ENCODE data around the gene WWC2.
A peak's percentile ranks its signal among the peaks of the same experiment; 100 is the strongest.
"Not testable (repeated sequence)": the region's sequence is repeated elsewhere in the genome, so short reads cannot be mapped to it uniquely, and the experiment has no call there.

WWC2 gene

DNA sequence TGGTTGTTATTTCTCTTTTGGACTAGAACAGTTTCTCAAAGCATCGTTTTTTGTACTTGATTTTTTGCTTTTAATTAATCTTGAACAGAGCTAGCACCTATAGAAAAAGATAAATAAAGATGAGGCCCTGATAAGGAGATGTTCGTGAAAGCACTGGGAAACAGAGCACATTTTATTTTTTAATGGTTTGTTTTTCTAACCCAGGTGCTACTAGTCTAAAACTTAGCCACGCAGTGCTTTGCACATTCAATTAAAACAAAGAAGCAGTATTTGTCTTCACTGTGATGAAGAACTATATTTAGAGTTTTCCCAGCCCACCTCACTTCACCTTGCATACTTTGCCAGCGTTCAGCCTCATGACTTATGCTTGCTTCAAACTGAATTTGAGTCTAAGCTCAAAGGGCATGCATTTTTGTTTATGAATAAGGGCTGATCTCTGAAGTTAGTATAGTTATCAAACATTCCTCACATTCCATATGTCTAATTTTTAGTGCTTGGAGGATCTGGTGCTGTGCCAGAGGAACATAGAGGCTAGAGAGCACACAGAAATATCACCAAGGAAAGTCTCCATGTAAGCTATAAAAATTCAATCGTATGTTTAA lies 76.7 kb downstream of the WWC2 start:
- no peak for DNase-seq

DNA sequence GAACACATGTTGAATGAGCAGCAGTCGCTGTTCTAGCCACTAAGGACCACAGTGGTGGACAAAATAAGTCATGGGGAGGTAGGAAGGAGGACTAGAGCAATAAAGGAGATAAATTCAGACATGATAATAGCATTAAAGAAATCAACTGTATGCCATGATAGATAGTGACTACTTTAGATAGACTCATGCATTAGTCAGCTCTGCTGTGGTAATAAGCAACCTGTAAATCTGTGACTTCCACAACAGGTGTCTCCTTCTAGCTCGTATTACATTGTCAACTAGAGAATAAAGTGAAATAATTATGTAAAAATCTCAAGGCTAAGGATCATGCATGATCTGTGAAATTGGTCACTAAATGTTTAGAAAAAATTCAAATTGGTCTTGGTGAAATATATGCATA lies 77.9 kb downstream of the WWC2 start:
- DNase-seq, result no peak

- no peak for DNase-seq
Observed at GRCh38 chr4:183178201-183178600, 79.1 kb downstream of the WWC2 start.

GRCh38 chr4:183180096-183180495 lies 81.0 kb downstream of the WWC2 start:
- DNase-seq, result no peak

- DNase-seq, result no peak
Observed at GRCh38 chr4:183180621-183181020, 81.6 kb downstream of the WWC2 start.

DNA sequence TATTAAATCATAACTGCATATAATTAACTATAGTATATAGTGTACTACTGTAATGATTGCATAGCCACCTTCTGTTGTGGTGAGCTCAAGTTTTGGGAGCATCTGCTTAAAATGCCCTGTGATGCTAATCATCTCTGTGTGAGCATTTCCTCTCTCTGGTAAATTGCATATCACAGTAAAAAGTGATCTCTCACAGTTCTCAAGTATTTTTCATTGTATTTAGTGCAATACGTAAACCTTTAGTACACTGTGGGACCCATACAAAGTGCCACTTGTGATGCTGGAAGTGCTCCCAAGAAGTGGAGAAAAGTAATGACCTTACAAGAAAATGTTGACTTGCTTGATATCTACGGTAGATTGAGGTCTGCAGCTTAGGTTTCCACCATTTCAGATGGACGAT lies 82.0 kb downstream of the WWC2 start:
- no peak for DNase-seq

DNA sequence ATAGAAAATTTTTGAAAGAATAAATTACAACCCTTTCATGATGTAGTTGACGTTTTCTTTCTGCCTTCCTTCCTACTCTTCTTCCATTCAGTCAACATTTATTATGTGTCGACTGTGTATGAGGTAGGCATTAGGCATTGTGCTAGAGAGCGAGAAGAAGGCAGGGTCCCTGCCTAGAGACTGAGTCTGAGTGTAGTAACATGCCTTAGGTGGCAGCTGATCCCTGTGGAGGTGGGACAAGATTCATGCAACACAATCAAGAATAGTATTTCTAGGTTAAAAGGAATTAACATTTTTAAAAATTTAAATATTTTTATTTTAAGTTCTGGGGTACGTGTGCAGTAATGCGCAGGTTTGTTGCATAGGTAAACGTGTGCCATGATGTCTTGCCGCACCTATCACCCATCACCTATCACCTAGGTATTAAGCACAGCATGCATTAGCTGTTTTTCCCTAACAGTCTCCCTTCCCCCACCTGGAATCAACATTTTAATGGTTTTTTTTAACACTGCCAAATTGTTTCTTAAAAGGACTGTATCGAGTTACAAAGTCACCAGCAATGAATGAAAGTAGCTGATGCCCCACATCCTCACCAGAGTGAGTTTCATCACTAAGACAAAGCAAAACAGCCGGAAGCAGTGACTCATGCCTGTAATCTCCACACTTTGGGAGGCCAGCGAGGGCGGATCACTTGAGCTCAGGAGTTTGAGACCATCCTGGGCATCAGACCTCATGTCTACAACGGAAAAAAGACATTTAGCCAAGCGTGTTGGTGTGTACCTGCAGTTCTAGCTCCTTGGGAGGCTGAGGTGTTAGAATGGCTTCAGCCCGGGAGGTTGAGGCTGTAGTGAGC lies 84.0 kb downstream of the WWC2 start:
- DNase-seq, result peak; percentile 28

DNA sequence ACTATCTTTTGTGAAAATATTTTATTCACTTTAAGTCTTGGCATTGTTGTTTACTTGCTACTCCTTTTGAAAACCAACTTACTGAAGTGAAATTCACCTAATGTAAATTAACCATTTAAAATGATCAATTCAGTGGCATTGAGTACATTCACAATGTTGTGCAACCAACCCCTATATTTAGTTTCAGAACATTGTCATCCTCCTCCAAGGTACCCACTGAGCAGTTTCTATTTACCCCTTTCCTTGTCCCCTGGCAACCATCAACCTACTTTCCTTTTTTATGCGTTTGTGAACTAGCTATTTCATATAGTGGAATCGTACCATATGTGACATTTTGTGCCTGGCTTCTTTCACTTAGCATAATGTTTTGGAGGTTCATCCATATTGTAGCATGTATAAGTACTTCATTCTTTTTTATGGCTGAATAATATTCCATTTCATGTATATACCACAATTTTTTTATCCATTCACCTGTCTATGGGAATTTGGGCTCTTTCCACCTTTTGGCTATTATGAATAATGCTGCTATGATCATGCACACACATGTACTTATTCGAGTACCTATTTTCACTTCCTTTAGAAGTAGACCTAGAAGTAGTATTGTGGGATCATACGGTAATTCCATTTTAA lies 85.0 kb downstream of the WWC2 start:
- no peak for DNase-seq

DNA sequence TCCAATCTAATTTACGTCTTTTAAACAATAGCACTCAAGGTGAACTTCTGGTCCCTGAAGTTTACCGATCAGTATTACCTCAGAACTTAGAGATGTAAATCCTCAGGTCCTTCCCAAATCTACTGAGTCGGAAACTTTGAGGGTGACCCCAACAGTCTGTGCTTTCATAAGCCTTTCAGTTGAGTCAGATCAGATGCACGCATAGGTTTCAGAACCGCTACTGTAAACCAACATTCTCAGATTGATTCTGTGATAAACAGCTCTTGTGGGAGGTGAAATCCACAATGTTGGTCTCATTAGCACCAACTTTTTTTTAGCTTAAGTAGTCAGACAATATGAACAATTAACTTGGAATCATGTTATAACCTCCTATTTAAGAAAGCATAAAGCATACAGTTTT lies 86.0 kb downstream of the WWC2 start:
- DNase-seq, result no peak

GRCh38 chr4:183185559-183185958 lies 86.5 kb downstream of the WWC2 start:
- no peak for DNase-seq

- DNase-seq, result no peak
Observed at GRCh38 chr4:183186813-183187212, 87.8 kb downstream of the WWC2 start.

DNA sequence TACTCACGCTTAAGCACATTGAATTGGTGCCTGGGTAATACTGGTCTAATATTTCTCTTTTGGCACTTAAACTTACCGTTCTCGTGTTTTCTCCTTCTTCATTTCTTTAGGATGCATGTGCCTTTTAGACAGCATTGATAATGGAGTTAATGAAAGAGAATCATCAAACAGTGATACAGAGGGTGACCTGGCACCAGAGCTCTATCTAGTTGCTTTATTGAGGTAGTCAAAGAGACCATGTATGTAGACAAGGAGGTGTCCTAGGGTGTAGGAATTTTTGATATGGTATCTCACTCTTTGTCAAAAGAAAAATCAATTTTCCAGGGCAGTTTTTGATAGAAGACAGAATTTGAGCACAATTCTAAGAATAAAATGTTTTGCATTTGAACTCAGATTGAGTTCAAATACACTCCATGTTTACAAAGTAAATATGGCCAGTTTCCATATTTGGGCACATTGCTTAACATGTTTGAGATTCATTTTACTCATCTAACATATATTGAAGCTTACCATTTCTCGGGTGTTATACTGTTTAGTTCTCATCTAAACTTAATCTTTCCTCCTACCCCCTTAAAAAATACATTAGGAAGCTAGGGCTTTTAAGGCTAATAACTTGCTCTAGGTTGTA lies 92.0 kb downstream of the WWC2 start:
- DNase-seq, result no peak

- no peak for DNase-seq
Observed at GRCh38 chr4:183191630-183192029, 92.6 kb downstream of the WWC2 start.

DNA sequence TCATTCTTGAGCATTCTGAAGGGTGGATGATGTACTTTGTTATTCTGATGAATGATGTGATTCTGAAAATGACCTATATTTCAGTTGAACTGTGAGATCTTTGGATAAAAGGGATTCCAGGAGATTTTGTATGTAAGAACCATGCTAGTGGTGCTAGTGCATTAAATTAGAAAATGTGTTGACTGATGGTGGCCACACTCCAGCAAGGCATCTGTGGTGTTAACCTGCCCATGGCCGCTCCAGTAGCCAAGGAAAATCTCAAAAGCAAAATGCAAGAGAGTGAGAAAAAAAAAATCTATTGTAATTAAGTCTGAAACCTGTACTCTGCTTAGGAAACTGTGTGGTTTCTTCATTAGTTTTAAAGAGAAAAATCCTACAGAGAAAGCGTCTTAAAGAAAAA lies 93.5 kb downstream of the WWC2 start:
- no peak for DNase-seq

DNA sequence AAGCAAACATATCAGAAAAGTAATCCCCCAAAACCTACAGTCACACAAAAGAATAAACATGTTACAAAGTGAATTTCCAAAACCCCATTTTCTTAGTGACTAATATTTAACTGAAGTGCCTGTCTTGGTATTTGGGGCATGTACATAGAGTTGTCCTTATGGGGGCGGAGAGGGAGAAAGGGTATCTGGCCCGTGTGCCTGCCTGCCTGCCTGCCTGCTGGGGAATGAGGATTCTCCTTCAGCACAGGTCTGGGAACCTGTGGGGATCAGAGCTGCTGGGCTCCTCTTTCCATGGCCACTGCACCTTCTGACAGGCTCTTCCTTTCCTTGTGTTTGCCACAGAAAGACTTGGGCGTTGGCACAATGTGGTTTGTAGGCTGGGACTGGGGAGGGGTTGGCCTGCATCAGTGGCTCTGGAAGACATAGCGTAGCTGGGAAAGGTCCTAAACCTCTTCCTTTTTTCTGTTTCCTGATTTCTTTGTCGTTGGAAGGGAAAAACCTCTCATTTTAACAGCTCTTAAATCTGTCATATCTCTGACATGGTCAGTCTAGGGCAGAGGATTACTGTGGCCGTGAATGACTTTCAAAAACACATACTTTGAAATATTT lies 94.8 kb downstream of the WWC2 start:
- DNase-seq, result not testable (repeated sequence)

DNA sequence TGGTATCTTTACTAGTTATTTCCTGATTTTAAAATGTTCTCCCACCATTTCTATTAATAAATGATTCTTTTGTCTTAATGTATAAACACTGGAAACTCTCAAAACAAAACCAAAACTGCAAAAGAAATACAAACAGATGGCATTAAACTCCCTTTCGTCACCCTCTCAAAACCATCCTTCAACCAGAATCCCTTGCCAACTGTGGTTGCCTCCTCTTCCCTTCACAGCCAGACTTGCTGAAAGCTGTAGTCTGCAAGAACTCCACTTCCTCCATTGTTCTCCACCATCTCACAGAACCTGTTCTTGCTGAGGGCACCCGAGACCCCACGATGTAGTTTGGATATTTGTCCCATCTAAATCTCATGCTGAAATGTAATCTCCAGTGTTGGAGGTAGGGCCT lies 96.5 kb downstream of the WWC2 start:
- no peak for DNase-seq

DNA sequence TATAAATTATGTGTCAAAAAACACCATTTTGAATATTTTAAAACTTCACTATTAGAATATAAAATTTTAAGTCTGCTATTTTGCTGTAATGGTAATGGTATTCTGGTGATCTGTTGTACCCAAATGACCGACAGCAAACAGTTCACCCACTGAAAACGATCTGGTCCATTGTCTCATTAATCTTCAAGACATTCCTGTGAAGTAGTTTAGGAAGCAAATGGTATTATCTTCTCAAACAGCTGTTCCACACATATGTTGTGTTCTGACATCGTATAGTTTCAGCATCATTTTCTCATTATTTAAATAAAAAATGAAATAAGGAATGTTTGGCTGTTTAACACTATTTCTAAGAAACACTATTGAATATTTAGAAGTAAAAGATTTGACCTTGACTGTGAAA lies 98.1 kb downstream of the WWC2 start:
- no peak for DNase-seq

DNA sequence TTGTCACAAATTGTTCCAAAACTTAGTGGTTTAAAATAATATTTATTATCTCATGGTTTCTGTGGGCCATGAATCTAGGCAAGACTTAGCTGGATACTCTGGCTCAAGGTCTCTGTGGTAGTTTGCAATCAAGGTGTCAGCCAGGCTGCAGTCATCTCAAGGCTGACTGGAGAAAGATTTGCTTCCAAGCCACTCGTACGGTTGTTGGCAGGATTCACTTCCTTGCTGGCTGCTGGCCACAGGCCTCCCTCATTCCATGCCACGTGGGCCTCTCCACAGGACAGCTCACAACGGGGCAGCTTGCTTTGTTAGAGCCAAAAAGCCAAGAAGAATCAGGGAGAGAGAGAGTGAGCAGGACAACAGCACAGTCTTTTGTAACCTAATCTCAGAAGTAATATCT lies 101.4 kb downstream of the WWC2 start:
- DNase-seq, result no peak

GRCh38 chr4:183201331-183201730 lies 102.3 kb downstream of the WWC2 start:
- no peak for DNase-seq

- DNase-seq, result no peak
Observed at GRCh38 chr4:183202523-183202922, 103.5 kb downstream of the WWC2 start.

DNA sequence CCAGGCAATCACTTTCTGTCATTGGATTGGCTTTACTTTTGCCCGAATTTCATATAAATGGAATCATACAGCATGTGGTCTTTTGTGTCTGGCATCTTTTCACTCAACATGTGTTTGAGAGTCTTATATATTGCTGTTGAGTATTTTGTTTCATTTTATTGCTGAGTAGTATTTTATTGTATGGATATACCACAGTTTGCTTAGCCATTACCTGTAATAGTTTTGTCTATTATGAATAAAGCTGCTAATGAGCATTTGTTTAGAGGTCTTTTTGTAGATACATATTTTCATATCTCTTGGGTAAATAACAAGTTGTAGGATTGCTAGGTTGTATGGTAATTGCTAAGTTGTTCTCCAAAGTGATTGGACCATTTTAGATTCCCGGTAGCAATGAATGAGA lies 105.7 kb downstream of the WWC2 start:
- DNase-seq, result no peak

GRCh38 chr4:183205193-183205592 lies 106.1 kb downstream of the WWC2 start:
- DNase-seq, result no peak

DNA sequence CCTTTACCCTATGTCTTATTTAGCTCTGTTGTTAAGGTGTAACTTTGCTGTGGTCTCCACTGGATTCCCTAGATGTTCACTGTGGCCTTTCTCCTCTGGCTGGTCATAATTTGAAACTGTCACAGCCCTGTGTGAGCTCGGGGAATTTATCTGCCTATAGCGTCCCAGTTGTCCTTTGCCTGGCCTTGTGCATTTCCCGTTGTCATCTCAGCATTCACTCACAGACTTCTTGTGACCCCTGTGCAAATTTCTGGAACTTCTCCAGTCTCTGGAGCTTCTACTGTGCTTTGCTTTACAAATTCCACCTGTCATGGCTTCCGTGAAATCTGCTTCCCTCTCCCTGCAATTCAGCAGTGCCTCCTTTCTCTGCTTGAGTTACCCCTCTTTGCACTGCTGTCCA lies 106.7 kb downstream of the WWC2 start:
- no peak for DNase-seq
